T-cell (primary cell): Measurements from ENCODE around the gene PSMB3. TPM values are rescaled to one million over a fixed set of nuclear protein-coding genes. Genes with fewer than 3 reads are reported as not detected.

Source experiments
- ATAC-seq, 4 experiments: fragments of 200-7000 bp in 3 of 4; fragments of 150-1000 bp in 1 of 4; cut with Tn5 transposase; replicated peaks in 1 of 4; 1 replicate in 3 of 4; 2 replicates in 1 of 4; pipeline ENCODE4 v1.10.0; 2021; ENCODE audit warnings: moderate library complexity in 3 of 4, mild to moderate bottlenecking in 2 of 4, moderate number of reproducible peaks in 1 of 4
- CTCF ChIA-PET, 2 donors: fragments of 300-600 bp; sonication (Branson Sonifier 250); formaldehyde crosslinking; loops; one replicate each; lab custom pipeline; 2022; ENCODE audit warnings: antibody characterized with exemption in 2 of 2; lab: Charles Lee
- POLR2A ChIA-PET, 2 donors: fragments of 300-600 bp; sonication (Branson Sonifier 250); formaldehyde crosslinking; loops; one replicate each; lab custom pipeline; 2022; ENCODE audit warnings: antibody characterized with exemption in 2 of 2; lab: Charles Lee
- DNase-seq, 35 experiments: peaks; one replicate each; pipeline versions ENCODE4 v3.0.0 to v3.0.0-alpha.2; 2013 to 2023
- H3K27ac ChIP-seq: one replicate; pipeline ENCODE4 v1.5.1; 2013; ENCODE audit warnings: low read length
- H3K27me3 ChIP-seq, 2 experiments: replicated peaks in 1 of 2; 1 replicate in 1 of 2; 2 replicates in 1 of 2; pipeline versions ENCODE4 v1.6.1 to v1.7.0; 2013; ENCODE audit warnings: low read length in 1 of 2, mixed read lengths in 1 of 2; ENCODE audit not compliant: control insufficient read depth in 2 of 2, insufficient read depth in 2 of 2; ENCODE audit errors: extremely low read depth in 1 of 2
- H3K36me3 ChIP-seq, 2 donors: 1 replicate in 1 of 2; 2 replicates in 1 of 2; pipeline versions ENCODE4 v1.6.1 to v1.7.0; 2013; ENCODE audit warnings: low read length in 1 of 2; ENCODE audit not compliant: control insufficient read depth in 2 of 2, insufficient read depth in 1 of 2; ENCODE audit errors: extremely low read depth in 1 of 2
- H3K4me1 ChIP-seq, 2 experiments: 1 replicate in 1 of 2; 2 replicates in 1 of 2; pipeline versions ENCODE4 v1.6.1 to v1.7.0; 2013; ENCODE audit warnings: low read length in 2 of 2, mixed read lengths in 1 of 2; ENCODE audit not compliant: insufficient read depth in 2 of 2, control insufficient read depth in 1 of 2; ENCODE audit errors: extremely low read depth in 1 of 2
- H3K4me3 ChIP-seq, 2 donors: 1 replicate in 1 of 2; 2 replicates in 1 of 2; pipeline versions ENCODE4 v1.5.1 to v1.7.0; 2013; ENCODE audit warnings: mild to moderate bottlenecking in 2 of 2, low read length in 1 of 2, moderate library complexity in 1 of 2; ENCODE audit not compliant: control insufficient read depth in 1 of 2; ENCODE audit errors: extremely low read depth in 1 of 2
- H3K9me3 ChIP-seq: 2 replicates; pipeline ENCODE4 v1.7.0; 2013
- H3K27ac Mint-ChIP-seq, 2 donors: one replicate each; pipeline ENCODE4 v1.8.0; 2020 to 2021; ENCODE audit warnings: mild to moderate bottlenecking in 2 of 2, mixed read lengths in 2 of 2
- H3K27me3 Mint-ChIP-seq, 2 donors: one replicate each; pipeline ENCODE4 v1.8.0; 2021 to 2022; ENCODE audit warnings: mixed read lengths in 2 of 2
- H3K36me3 Mint-ChIP-seq: one replicate; pipeline ENCODE4 v1.8.0; 2021; ENCODE audit warnings: mixed read lengths
- H3K4me1 Mint-ChIP-seq, 3 donors: one replicate each; pipeline ENCODE4 v1.8.0; 2020 to 2022; ENCODE audit warnings: mixed read lengths in 3 of 3, mild to moderate bottlenecking in 1 of 3
- H3K4me3 Mint-ChIP-seq, 3 donors: one replicate each; pipeline ENCODE4 v1.8.0; 2020 to 2022; ENCODE audit warnings: mild to moderate bottlenecking in 3 of 3, mixed read lengths in 3 of 3, moderate library complexity in 3 of 3
- H3K9me3 Mint-ChIP-seq, 3 donors: one replicate each; pipeline ENCODE4 v1.8.0; 2020 to 2022; ENCODE audit warnings: mixed read lengths in 3 of 3
- WGBS: methylation state at CpG from one replicate; pipeline ENCODE4 v1.1.5; 2013; ENCODE audit warnings: missing lambda C conversion rate; ENCODE audit not compliant: insufficient coverage; 5-methylcytosine and 5-hydroxymethylcytosine counted together
- total RNA-seq, 35 experiments: library from RNA in 6 of 35; stranded (reverse) in 6 of 35; fragments of 120-200 nt in 1 of 35; gene quantifications; one replicate each; pipeline versions ENCODE4 v1.2.1 to v1.2.4 and lab custom pipeline; 2013 to 2026

The PSMB3 gene
- total RNA-seq, 5 donors from 2014 or later (not counting 1 experiment from before 2014, with no cell fraction given) = 81.2 to 116 (median 104) TPM

DNA sequence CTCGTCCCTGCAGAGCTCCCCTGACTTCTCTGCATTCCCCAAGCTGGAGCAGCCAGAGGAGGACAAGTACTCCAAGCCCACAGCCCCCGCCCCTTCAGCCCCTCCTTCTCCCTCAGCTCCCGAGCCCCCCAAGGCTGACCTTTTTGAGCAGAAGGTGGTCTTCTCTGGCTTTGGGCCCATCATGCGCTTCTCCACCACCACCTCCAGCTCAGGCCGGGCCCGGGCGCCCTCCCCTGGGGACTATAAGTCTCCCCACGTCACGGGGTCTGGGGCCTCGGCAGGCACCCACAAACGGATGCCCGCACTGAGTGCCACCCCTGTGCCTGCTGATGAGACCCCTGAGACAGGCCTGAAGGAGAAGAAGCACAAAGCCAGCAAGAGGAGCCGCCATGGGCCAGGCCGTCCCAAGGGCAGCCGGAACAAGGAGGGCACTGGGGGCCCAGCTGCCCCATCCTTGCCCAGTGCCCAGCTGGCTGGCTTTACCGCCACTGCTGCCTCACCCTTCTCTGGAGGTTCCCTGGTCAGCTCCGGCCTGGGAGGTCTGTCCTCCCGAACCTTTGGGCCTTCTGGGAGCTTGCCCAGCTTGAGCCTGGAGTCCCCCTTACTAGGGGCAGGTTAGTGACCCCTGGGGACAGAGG lies 36.1 kb upstream of the PSMB3 start:
- peak overlapping the region in 1 of 2 donors; percentile 50 for H3K27ac Mint-ChIP-seq

DNA sequence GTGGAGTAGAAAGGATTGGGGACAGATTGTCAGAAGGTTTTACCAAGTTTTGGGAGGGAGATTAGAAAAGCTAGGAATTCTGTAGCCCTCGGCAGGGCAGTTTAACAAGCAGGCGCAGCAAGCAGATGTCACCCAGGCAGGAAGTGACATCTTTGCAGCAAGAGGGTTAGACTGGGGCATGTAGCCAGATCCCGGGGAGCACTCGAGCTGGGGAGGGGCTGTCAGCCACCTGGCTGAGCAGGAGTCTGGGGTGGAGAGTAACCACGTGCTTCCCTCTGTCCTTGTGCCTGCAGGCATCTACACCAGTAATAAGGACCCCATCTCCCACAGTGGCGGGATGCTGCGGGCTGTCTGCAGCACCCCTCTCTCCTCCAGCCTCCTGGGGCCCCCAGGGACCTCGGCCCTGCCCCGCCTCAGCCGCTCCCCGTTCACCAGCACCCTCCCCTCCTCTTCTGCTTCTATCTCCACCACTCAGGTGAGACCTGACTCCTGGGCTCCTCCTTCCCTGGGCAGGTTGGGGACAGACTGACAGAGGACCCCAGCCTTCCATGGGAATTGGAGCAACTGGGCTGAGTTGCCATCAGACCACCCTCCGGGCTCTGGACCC lies 35.3 kb upstream of the PSMB3 start:
- H3K9me3 ChIP-seq = no peaks in the 10 kb centered on the region
- Mint-ChIP-seq H3K9me3 (no peaks in the 10 kb centered on the region), H3K27ac (peak overlapping the region; percentile 34 to 50), H3K36me3 (peaks cover 41% of the 10 kb centered on the region), H3K27me3 (no peaks in the 10 kb centered on the region), H3K4me3 (no peak overlapping the region), H3K4me1 (peaks cover 22 to 32% (median 26%) of the 10 kb centered on the region in 3 donors)
- no peaks in the 10 kb centered on the region for H3K27me3 ChIP-seq
- H3K27ac ChIP-seq = no peak overlapping the region
- DNase-seq = no peak
- 91% methylated on average over 9 of the region's 12 CpGs for WGBS
- no peak overlapping the region for H3K4me3 ChIP-seq
- H3K4me1 ChIP-seq = peaks cover 0 to 60% of the 10 kb centered on the region in 2 experiments
- peaks cover 32 to 96% of the 10 kb centered on the region in 2 donors for H3K36me3 ChIP-seq
- ATAC-seq = no peak
- POLR2A ChIA-PET = no interaction called here
- CTCF ChIA-PET = no interaction called here

More for the DNA sequence above, 36.1 kb upstream of the PSMB3 start:
- ChIA-PET CTCF (no interaction called here), POLR2A (interaction anchor here in 1 of 2 donors (0.6 kb wide), 1 partner anchor 19 kb away, joined by 3 read pairs; no protein-coding TSS in a partner anchor)
- Histone ChIP-seq H3K4me1 (peaks cover 0 to 58% of the 10 kb centered on the region in 2 experiments), H3K4me3 (no peak overlapping the region), H3K27me3 (no peaks in the 10 kb centered on the region), H3K36me3 (peaks cover 34 to 96% of the 10 kb centered on the region in 2 donors), H3K27ac (no peak overlapping the region), H3K9me3 (no peaks in the 10 kb centered on the region)
- H3K36me3 Mint-ChIP-seq = peaks cover 44% of the 10 kb centered on the region
- peaks cover 23 to 33% (median 27%) of the 10 kb centered on the region in 3 donors for H3K4me1 Mint-ChIP-seq
- H3K4me3 Mint-ChIP-seq = no peak overlapping the region
- H3K9me3 Mint-ChIP-seq = no peaks in the 10 kb centered on the region
- WGBS = 96% methylated on average over 17 of the region's 18 CpGs
- DNase-seq = no peak
- no peaks in the 10 kb centered on the region for H3K27me3 Mint-ChIP-seq
- ATAC-seq = no peak

DNA sequence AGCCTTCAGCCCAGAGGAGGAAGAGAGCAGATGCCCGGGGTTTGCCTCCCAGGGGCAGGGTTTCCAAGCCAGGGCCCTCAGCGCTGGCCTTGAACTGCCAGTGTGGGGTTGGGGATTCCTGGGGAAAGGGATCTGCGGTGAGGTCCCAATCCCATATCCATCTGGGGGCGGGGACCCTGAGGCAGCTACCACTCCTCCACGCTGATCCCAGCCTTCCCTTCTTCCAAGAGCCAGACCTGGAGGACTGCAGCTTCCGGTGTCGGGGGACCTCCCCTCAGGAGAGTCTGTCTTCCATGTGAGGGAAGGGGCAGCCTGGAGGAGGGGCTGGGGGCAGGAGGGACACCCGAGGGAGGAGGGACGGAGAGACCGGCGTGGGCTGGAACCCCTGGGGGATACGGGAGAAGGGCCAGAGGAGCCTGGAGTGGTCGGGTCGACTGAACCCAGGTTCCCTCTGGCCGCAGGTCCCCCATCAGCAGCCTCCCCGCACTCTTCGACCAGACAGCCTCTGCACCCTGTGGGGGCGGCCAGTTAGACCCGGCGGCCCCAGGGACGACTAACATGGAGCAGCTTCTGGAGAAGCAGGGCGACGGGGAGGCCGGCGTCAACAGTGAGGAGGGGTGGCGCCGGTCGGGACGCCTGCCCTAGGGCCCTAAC lies 33.1 kb upstream of the PSMB3 start:
- no peak for ATAC-seq
- Mint-ChIP-seq H3K4me1 (peaks cover 28 to 43% (median 30%) of the 10 kb centered on the region in 3 donors), H3K9me3 (no peaks in the 10 kb centered on the region), H3K27ac (peak overlapping the region in 1 of 2 donors; percentile 39), H3K4me3 (no peak overlapping the region), H3K36me3 (peaks cover 37% of the 10 kb centered on the region), H3K27me3 (no peaks in the 10 kb centered on the region)
- peaks cover 0 to 62% of the 10 kb centered on the region in 2 experiments for H3K4me1 ChIP-seq
- no peaks in the 10 kb centered on the region for H3K27me3 ChIP-seq
- H3K36me3 ChIP-seq = peaks cover 23 to 90% of the 10 kb centered on the region in 2 donors
- ChIA-PET POLR2A (no interaction called here), CTCF (interaction anchor here in 1 of 2 donors (0.8 to 1.0 kb wide), 2 partner anchors 9 to 12 kb away, joined by 5 read pairs; no protein-coding TSS in a partner anchor)
- no peak overlapping the region for H3K27ac ChIP-seq
- DNase-seq = no peak
- WGBS = 97% methylated on average over 22 of the region's 29 CpGs
- H3K4me3 ChIP-seq = no peak overlapping the region
- H3K9me3 ChIP-seq = no peaks in the 10 kb centered on the region

DNA sequence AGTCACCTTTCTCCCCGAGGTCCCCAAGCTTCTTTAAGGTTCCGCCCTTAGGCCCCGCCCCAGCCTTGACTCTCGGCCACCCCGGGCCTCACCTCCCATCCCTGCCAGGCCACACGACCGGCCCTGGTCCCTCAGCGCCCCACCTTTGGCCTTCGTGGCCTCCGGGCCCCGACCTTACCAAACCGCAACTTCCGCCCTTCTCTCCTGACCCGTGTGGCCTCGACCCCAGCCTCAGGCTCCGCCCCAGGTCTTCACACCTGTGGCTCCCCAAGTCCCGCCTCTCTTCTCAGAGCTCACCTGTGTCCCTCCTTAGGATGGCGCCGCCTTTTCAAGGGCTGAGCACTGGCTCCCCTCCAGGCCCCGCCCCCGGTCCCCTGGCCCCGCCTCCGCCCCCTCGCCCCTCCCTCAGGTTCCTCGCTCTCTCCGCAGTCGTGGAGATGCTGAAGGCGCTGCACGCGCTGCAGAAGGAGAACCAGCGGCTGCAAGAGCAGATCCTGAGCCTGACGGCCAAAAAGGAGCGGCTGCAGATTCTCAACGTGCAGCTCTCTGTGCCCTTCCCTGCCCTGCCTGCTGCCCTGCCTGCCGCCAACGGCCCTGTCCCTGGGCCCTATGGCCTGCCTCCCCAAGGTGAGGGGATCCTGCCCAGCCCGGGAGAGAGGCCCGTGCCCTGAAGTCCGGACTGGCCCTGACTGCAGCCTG lies 32.4 kb upstream of the PSMB3 start:
- peaks cover 32% of the 10 kb centered on the region for H3K36me3 Mint-ChIP-seq
- CTCF ChIA-PET = no interaction called here
- H3K27ac Mint-ChIP-seq = peak overlapping the region in 1 of 2 donors; percentile 44

DNA sequence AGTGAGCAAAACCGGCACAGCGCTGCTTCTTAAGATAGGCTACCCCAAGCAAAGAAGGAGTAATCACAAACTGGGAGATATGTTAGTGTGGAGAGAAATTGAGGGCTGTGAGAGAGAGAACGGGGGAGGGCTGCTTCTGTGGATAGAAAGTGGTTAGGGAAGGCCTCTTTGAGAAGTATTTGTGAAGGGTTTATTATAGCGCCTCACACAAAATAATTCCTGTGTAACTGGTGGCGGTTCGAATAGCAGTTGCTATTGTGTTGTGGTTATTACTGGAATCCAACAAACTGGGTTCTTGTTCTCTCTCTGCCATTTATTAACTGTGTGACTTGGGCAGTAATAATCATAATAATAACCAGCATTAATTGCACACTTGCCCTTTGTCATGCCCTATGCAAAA lies 31.6 kb upstream of the PSMB3 start:
- peaks cover 19 to 83% of the 10 kb centered on the region in 2 donors for H3K36me3 ChIP-seq
- H3K27ac Mint-ChIP-seq = peak overlapping the region; percentile 14 to 44
- no peaks in the 10 kb centered on the region for H3K9me3 ChIP-seq
- POLR2A ChIA-PET = no interaction called here
- H3K4me3 Mint-ChIP-seq = no peak overlapping the region
- H3K9me3 Mint-ChIP-seq = no peaks in the 10 kb centered on the region
- peaks cover 36 to 50% (median 43%) of the 10 kb centered on the region in 3 donors for H3K4me1 Mint-ChIP-seq
- 95% methylated on average over 3 of the region's 6 CpGs for WGBS
- ATAC-seq (no peak), DNase-seq (no peak)
- no peak overlapping the region for H3K27ac ChIP-seq
- peaks cover 24% of the 10 kb centered on the region for H3K36me3 Mint-ChIP-seq
- no peaks in the 10 kb centered on the region for H3K27me3 ChIP-seq
- CTCF ChIA-PET = no interaction called here
- no peak overlapping the region for H3K4me3 ChIP-seq
- H3K27me3 Mint-ChIP-seq = no peaks in the 10 kb centered on the region
- peaks cover 6 to 72% of the 10 kb centered on the region in 2 experiments for H3K4me1 ChIP-seq

More for the DNA sequence above, 32.4 kb upstream of the PSMB3 start:
- Mint-ChIP-seq H3K9me3 (no peaks in the 10 kb centered on the region), H3K4me1 (peaks cover 33 to 45% (median 36%) of the 10 kb centered on the region in 3 donors), H3K4me3 (no peak overlapping the region), H3K27me3 (no peaks in the 10 kb centered on the region)
- peaks cover 4 to 69% of the 10 kb centered on the region in 2 experiments for H3K4me1 ChIP-seq
- POLR2A ChIA-PET = no interaction called here
- no peaks in the 10 kb centered on the region for H3K9me3 ChIP-seq
- 88% methylated on average over 32 of the region's 39 CpGs for WGBS
- H3K27ac ChIP-seq = no peak overlapping the region
- DNase-seq (no peak), ATAC-seq (peak in 1 of 4 experiments; percentile 24)
- no peak overlapping the region for H3K4me3 ChIP-seq
- no peaks in the 10 kb centered on the region for H3K27me3 ChIP-seq
- H3K36me3 ChIP-seq = peaks cover 26 to 89% of the 10 kb centered on the region in 2 donors

DNA sequence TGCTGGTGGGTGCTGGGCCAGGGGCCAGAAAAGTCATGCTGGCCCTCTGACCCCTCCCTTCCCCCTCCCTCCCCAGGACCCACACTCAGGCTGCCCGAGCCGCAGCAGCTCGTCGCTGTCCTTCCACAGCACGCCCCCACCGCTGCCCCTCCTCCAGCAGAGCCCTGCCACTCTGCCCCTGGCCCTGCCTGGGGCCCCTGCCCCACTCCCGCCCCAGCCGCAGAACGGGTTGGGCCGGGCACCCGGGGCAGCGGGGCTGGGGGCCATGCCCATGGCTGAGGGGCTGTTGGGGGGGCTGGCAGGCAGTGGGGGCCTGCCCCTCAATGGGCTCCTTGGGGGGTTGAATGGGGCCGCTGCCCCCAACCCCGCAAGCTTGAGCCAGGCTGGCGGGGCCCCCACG lies 30.7 kb upstream of the PSMB3 start:
- CTCF ChIA-PET = interaction anchor here in 1 of 2 donors (0.6 kb wide), 1 partner anchor 303 kb away, joined by 3 read pairs; no protein-coding TSS in a partner anchor
- POLR2A ChIA-PET = no interaction called here
- peaks cover 12 to 75% of the 10 kb centered on the region in 2 donors for H3K36me3 ChIP-seq
- H3K36me3 Mint-ChIP-seq = peaks cover 21% of the 10 kb centered on the region
- no peaks in the 10 kb centered on the region for H3K27me3 Mint-ChIP-seq
- peaks cover 41 to 55% (median 50%) of the 10 kb centered on the region in 3 donors for H3K4me1 Mint-ChIP-seq
- DNase-seq (no peak), ATAC-seq (no peak)
- peaks cover 8 to 76% of the 10 kb centered on the region in 2 experiments for H3K4me1 ChIP-seq
- H3K27ac Mint-ChIP-seq = no peak overlapping the region
- no peak overlapping the region for H3K4me3 ChIP-seq
- no peaks in the 10 kb centered on the region for H3K9me3 ChIP-seq
- no peaks in the 10 kb centered on the region for H3K27me3 ChIP-seq
- H3K4me3 Mint-ChIP-seq = no peak overlapping the region
- no peak overlapping the region for H3K27ac ChIP-seq
- H3K9me3 Mint-ChIP-seq = no peaks in the 10 kb centered on the region
- WGBS = 98% methylated on average over 6 of the region's 16 CpGs
